Measurements from ENCODE around the gene IFI6. TPM values are rescaled to one million over a fixed set of nuclear protein-coding genes. Genes with fewer than 3 reads are reported as not detected.

Gene IFI6
- total and polyA plus RNA-seq, 2 of the 8 experiments (the other 6 are each of a cell fraction or from before 2014, with no cell fraction given): 6.1 to 13.2 TPM

GRCh38 chr1:27672750-27673112 lies 739 bp upstream of the IFI6 start:
- H3K4me3 ChIP-seq (ENCODE audit: extremely low read depth in 1 of 4, insufficient read depth in 2 of 4, low read depth in 3 of 4, low read length in 4 of 4): peak overlapping the region in 1 of 4 experiments; percentile 51; a peak in 2 of 8 replicates
- no peaks in the 10 kb centered on the region for H3K79me2 ChIP-seq (ENCODE audit: control insufficient read depth in 1 of 2, insufficient read depth in 2 of 2, low read length in 2 of 2)
- no peak overlapping the region for H4K5ac ChIP-seq (ENCODE audit: insufficient read length, low read depth, low read length)
- H4K8ac ChIP-seq (ENCODE audit: extremely low read depth, insufficient read depth, low read length): no peak overlapping the region
- H3K9me3 ChIP-seq (ENCODE audit: insufficient read depth in 2 of 2, low read depth in 1 of 2, low read length in 1 of 2): no peaks in the 10 kb centered on the region; a peak in 1 of 4 replicates
- CTCF ChIA-PET (ENCODE audit: partially characterized antibody): interaction anchor here (0.8 to 13.1 kb wide), 7 partner anchors 10 to 78 kb away, joined by 3 to 472 read pairs (median 4); partner anchors contain the start of genes AHDC1 and FAM76A
- H4K91ac ChIP-seq (replicated peaks; ENCODE audit: insufficient read length, low read length): no peak overlapping the region
- POLR2A ChIA-PET (ENCODE audit: partially characterized antibody): interaction anchor here (0.8 to 1.7 kb wide), 5 partner anchors 10 to 158 kb away, joined by 3 to 6 read pairs (median 4); partner anchors contain the start of genes AHDC1, FAM76A and PPP1R8
- FAIRE-seq: no peak
- no peak overlapping the region for H3K14ac ChIP-seq (ENCODE audit: insufficient read length)
- H3K36me3 ChIP-seq (ENCODE audit: control insufficient read depth in 2 of 4, insufficient read depth in 4 of 4, low read length in 3 of 4): no peaks in the 10 kb centered on the region
- H3K18ac ChIP-seq (ENCODE audit: extremely low read depth, low read length): no peak overlapping the region
- peak overlapping the region; percentile 54 to 64 for H3K4me2 ChIP-seq (ENCODE audit: insufficient read depth in 1 of 2, low read depth in 2 of 2, low read length in 2 of 2)
- H3K4me1 ChIP-seq (replicated peaks in 1 of 4; ENCODE audit: control insufficient read depth in 3 of 4, insufficient read depth in 4 of 4, low read length in 3 of 4): peaks cover 2 to 11% (median 7%) of the 10 kb centered on the region in 4 experiments; a peak in 5 of 7 replicates
- H3K9ac ChIP-seq (replicated peaks in 1 of 4; ENCODE audit: extremely low read depth in 1 of 4, low read depth in 3 of 4, low read length in 3 of 4): no peak overlapping the region
- no peak overlapping the region for H3K23ac ChIP-seq (ENCODE audit: insufficient read length)
- peak overlapping the region; percentile 35 for H2AFZ ChIP-seq (ENCODE audit: low read length)
- H3K27me3 ChIP-seq (replicated peaks in 1 of 4; ENCODE audit: control insufficient read depth in 3 of 4, extremely low read depth in 1 of 4, insufficient read depth in 3 of 4, low read length in 3 of 4): peaks cover 0 to 7% (median 4%) of the 10 kb centered on the region in 4 experiments; a peak in 2 of 7 replicates
- H3K4ac ChIP-seq (replicated peaks; ENCODE audit: insufficient read length, low read depth, low read length): no peak overlapping the region
- peaks cover 2% of the 10 kb centered on the region; the same call in 1 of the 2 replicates for H3K23me2 ChIP-seq (ENCODE audit: low read depth, low read length)
- H4K20me1 ChIP-seq (replicated peaks in 1 of 2; ENCODE audit: control insufficient read depth in 1 of 2, insufficient read depth in 2 of 2, low read length in 2 of 2): no peaks in the 10 kb centered on the region
- H3K79me1 ChIP-seq (ENCODE audit: low read depth, low read length): no peaks in the 10 kb centered on the region
- H2BK12ac ChIP-seq (ENCODE audit: low read depth, low read length): no peak overlapping the region
- H3K56ac ChIP-seq (replicated peaks; ENCODE audit: insufficient read length, low read depth, low read length): no peak overlapping the region
- 0 out of 2 replicates have a peak overlapping the region, but pooled peaks have one; percentile 2 for H2BK15ac ChIP-seq (ENCODE audit: low read length)
- H2AK5ac ChIP-seq (ENCODE audit: low read depth, low read length): no peak overlapping the region
- H2BK20ac ChIP-seq (ENCODE audit: low read length): peak overlapping the region; percentile 15; the same call in 1 of the 2 replicates
- H3K27ac ChIP-seq (ENCODE audit: low read depth, low read length): no peak overlapping the region
- DNase-seq (ENCODE audit: low read depth in 1 of 2, low spot score in 2 of 2): no peak
- H2BK5ac ChIP-seq (ENCODE audit: low read depth, low read length): no peak overlapping the region
- no peak overlapping the region for H2BK120ac ChIP-seq (replicated peaks; ENCODE audit: low read depth, low read length)
- no peak for TF ChIP-seq GTF2F1 (IDR thresholded peaks at IDR 0.05; ENCODE audit: borderline replicate concordance, low read depth, low read length)

Measured in H1 (cell line).